Spleen (tissue), 7 donors: ENCODE results near the gene GHRH.

Source experiments
- POLR2A ChIP-seq, 3 donors: fragments of 450-650 bp; IDR thresholded peaks; one replicate each; pipeline ENCODE4 v1.5.1; 2017; ENCODE audit warnings: antibody characterized with exemption in 3 of 3, mild to moderate bottlenecking in 1 of 3
- TF ChIP-seq, protein P1 (sequence below), 11 experiments: fragments of 200-600 bp in 7 of 11; fragments of 450-650 bp in 4 of 11; sonication (generic) in 4 of 11; IDR thresholded peaks in 8 of 11; conservative IDR thresholded peaks in 3 of 11; 1 replicate in 7 of 11; 2 replicates in 4 of 11; pipeline versions ENCODE4 v1.4.0 to v1.8.0; 2016 to 2021; ENCODE audit warnings: antibody characterized with exemption in 11 of 11, inconsistent platforms in 4 of 11, mild to moderate bottlenecking in 1 of 11
- donor health status: DM: no; HTN: no; CAD: no; lungs with moderate emphysema.
- donor health status: DM: no; HTN: no; CAD: no.
- donor health status: DM: no; HTN: no; CAD: no.

DNA sequence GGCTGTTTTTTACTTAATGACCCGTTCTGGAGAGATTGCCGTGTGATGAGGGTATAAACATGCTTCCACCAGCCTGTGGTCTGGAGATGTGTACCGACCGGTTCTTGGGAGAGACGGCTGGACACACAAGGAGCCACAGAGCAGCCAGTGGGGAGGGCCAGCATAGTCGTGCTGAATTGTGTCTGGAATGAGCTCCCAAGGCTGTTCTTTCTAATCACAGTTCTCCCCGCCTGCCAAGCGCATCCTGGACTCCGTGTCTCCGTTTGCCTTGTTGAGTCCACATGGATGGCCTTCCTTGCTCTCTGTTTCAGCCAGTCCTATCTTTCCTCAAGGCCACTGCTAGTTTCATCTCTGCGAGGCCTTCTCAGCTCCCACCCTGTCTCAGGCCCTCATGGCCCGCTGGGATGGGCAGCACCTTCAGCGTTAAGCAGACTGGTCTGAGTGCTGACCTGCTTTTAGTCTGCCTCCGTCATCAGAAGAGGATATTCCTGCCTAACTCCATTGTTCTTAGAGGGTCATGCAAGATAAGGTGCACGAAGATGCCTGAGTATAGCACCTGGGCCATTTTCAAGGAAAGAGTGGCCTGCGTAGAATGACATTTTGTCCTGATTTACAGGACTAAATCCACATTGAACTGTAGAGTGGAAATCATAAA, 48.4 kb upstream of the GHRH start:
- TF ChIP-seq, protein P1, sequence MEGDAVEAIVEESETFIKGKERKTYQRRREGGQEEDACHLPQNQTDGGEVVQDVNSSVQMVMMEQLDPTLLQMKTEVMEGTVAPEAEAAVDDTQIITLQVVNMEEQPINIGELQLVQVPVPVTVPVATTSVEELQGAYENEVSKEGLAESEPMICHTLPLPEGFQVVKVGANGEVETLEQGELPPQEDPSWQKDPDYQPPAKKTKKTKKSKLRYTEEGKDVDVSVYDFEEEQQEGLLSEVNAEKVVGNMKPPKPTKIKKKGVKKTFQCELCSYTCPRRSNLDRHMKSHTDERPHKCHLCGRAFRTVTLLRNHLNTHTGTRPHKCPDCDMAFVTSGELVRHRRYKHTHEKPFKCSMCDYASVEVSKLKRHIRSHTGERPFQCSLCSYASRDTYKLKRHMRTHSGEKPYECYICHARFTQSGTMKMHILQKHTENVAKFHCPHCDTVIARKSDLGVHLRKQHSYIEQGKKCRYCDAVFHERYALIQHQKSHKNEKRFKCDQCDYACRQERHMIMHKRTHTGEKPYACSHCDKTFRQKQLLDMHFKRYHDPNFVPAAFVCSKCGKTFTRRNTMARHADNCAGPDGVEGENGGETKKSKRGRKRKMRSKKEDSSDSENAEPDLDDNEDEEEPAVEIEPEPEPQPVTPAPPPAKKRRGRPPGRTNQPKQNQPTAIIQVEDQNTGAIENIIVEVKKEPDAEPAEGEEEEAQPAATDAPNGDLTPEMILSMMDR (IDR thresholded peaks at IDR 0.05 in 8 of 11, conservative IDR thresholded peaks at IDR 0.05 in 3 of 11): no peak
- TF ChIP-seq POLR2A (IDR thresholded peaks at IDR 0.05): no peak
